K562 (cell line): ENCODE results near the gene PRDM16.

Source experiments
- ARNT ChIP-seq, 2 experiments: fragments of 450-650 bp; IDR thresholded peaks; 2 replicates each; pipeline ENCODE4 v1.6.1; 2016; ENCODE audit warnings: mild to moderate bottlenecking in 1 of 2
- EP300 ChIP-seq: IDR thresholded peaks from 2 replicates; pipeline ENCODE4 v1.6.1; 2012; ENCODE audit warnings: low read length, improper control_type of control experiment
- MEF2D ChIP-seq: conservative IDR thresholded peaks from 2 replicates; pipeline ENCODE4 v1.6.1; 2016; ENCODE audit warnings: low read depth, missing genetic modification characterization, missing compliant biosample characterization
- RBBP5 ChIP-seq: fragments of 200-600 bp; sonication (generic); IDR thresholded peaks from 2 replicates; pipeline ENCODE4 v1.6.1; 2012; ENCODE audit warnings: borderline replicate concordance, mild to moderate bottlenecking, low read length, control low read depth, inconsistent platforms; ENCODE audit not compliant: insufficient read depth, poor library complexity, severe bottlenecking
- RCOR1 ChIP-seq, 2 experiments: IDR thresholded peaks; 2 replicates each; pipeline ENCODE4 v1.6.1; 2012; ENCODE audit warnings: low read depth in 2 of 2, low read length in 2 of 2, borderline replicate concordance in 1 of 2, improper control_type of control experiment in 1 of 2
- ZHX1 ChIP-seq: fragments of 150-350 bp; conservative IDR thresholded peaks from 2 replicates; pipeline ENCODE4 v1.6.1; 2014; ENCODE audit warnings: low read length

DNA sequence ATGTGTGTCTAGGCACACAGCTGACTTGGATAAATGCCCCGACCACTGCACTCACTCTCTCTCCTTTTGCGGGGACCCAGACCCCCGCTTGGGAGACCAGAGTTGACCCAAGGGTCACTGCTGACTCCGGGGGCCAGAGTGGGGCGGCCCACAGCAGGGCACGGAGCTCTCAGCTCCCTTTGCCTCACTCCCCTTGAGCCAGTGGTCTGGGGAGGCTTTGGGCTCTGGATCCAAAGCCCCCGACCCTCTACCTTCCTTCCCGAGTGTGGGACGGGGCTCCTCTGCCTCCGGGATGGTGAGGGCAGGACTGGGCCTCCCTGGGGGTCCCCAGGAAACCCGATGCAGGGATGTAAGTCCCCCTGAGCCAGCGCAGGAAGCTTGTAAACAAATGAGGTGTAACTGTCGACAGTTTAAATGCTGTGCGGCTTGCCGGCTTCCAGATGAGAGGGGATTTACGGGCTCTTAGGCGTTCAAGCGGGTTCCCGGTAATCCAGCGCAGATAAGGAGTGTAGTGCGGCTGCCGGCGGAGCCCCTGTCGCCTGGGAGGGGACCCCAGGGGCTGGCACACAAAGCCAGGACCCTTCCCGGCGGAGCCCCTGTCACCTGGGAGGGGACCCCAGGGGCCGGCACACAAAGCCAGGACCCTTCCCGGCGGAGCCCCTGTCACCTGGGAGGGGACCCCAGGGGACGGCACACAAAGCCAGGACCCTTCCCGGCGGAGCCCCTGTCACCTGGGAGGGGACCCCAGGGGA lies 40.3 kb upstream of the PRDM16 start:
- no peak for TF ChIP-seq RBBP5
- no peak for TF ChIP-seq MEF2D (tag)
- no peak for TF ChIP-seq ZHX1
- no peak for TF ChIP-seq EP300
- TF ChIP-seq ARNT (IDR thresholded peaks at IDR 0.05), result no peak
- TF ChIP-seq RCOR1 (IDR thresholded peaks at IDR 0.05; ENCODE audit: borderline replicate concordance in 1 of 2, low read depth in 2 of 2, low read length in 2 of 2), result no peak
